Stimulated activated CD8-positive, alpha-beta memory T cell treated with anti-CD3 and anti-CD28 coated beads, Interleukin-4, amount 100 ng/mL, for 24 hours (primary cell): Measurements from ENCODE around the gene NPAS2.

Experiments
- DNase-seq: peaks from one replicate; pipeline ENCODE4 v3.0.0-alpha.2; 2020; ENCODE audit warnings: low read depth

The NPAS2 gene

DNA sequence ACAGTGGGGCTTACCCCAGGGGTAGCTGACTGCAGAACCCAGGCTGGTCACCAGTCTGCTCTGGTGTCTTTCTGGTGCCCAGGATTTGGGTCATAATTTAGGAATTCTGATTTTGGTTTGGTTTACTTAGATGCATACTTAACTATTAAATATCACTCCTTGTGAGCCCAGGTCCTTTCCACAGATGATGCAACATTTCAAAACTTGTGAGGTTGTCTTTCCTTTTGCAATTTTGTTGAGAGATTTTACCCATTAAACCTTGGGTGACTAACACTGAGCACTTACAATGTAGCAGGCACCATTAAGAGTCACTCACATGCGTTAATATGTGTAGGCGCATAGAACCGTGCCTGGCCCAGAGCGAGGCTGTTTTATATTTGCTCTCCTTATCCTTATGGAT is 120.3 kb downstream of the NPAS2 start:
- DNase-seq, result no peak

DNA sequence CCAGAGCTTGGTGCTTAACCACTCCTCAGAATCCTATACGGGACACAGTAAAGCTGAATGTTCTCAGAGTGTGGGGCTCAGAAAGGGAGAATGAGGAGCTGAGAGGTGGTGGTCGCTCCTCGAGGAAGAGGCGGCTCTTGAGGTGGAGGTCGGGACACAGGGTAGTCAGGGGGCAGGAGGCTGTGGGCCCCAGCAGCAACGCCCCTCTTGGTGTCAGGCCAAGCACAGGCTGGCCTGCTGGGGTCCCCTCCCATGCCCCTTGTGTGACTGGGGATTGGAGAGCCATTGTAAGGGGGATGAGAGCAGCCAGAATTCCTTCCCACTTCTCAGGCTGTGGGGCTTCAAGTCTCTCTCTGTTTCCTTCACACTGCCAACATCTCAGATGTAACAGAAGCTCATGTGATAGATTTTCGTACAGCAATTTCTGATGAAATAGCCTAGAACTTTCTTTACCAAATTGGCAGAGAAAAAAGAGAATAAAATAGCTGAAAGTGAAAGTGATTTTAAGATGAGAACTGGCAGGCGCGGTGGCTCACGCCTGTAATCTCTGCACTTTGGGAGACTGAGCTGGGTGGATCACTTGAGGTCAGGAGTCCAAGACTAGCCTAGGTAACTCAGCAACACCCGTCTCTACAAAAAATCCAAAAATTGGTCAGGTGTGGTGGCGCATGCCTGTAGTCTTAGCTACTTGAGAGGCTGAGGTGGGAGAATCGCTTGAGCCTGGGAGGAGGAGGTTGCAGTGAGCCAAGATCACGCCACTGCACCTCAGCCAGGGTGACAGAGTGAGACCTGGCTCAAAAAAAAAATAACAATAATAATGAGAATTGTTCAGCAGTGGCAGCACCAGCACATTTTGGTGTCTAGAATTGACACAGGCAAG is 121.1 kb downstream of the NPAS2 start:
- DNase-seq, result no peak

DNA sequence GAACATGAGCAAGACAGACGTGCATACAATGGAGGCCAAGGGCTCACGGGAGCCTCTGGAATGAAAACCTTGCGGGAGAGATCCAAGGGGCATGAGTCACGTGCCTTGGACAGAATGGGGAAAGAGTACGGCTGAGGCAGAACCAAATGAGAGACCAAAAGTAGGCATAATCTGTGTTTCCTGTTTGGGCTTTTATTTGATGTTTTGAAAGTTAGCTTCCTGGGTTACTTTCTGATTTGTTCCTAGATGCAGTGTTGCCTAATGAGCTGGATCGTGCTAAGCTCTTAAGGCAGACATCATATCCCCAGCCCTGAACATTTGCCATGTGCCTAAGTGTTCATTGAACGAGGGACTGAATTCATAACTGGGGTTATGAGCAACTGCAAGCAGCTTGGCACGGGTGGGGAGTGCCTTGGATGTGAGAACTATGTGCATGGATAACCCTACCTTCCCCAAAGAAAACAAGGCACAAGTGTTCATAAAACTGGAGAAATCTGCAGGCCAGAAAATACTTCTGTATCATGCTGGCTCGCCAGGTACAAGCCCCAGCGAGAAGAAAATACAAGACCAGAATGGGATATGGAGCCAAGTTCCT is 121.8 kb downstream of the NPAS2 start:
- no peak for DNase-seq

DNA sequence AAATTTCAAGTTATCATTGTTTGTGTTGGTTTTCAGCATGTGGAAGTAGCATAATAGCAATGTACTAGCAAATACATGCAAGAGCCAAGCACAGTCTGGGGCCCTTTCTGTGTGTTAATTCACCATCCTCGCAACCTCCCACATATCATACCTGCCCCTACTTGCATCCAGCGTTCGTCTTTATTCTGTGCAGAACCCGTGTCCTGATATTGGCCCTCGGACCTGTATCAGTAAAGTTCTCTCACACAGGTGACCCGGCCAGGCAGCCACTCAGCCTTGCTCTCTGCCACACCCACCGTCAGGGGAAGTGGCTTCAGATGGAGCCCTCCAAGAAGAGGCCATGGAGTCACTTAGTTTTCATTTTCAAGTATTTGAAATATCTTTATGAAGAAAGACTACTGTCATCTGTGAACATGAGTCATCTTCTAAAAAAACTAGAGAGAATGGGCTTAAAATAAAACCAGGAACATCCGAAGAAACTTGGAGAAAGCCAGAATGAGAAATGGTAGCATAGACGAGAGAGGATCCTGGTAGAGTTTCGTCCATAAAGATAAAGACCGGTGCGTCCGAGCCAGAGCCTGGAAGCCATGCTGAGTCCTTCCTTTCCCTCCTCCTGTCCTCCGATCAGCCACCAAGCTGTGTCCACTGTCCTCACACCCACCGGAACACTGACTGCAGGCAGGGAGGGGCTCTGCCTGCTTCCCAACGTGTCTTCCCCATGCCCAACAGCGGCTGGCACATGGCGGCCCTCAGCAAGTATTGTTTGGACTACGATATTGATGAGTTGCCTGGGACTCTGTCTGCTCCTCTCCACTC is 124.9 kb downstream of the NPAS2 start:
- DNase-seq, result no peak

DNA sequence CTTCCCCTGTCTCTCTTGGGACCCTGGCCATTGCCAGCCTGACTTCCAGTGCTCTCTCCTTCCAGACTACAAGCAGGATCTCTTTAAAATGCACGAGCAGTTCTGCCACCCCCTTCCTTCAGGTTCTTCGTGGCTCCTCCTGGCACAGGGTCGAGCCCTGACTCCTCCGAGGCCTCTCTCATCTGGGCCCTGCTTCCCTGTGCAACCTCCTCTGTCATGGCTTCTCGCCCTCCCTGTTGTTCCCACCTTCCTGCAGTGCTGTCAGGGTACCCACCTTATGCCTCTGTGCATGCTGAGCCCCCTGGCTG is 125.4 kb downstream of the NPAS2 start:
- no peak for DNase-seq

DNA sequence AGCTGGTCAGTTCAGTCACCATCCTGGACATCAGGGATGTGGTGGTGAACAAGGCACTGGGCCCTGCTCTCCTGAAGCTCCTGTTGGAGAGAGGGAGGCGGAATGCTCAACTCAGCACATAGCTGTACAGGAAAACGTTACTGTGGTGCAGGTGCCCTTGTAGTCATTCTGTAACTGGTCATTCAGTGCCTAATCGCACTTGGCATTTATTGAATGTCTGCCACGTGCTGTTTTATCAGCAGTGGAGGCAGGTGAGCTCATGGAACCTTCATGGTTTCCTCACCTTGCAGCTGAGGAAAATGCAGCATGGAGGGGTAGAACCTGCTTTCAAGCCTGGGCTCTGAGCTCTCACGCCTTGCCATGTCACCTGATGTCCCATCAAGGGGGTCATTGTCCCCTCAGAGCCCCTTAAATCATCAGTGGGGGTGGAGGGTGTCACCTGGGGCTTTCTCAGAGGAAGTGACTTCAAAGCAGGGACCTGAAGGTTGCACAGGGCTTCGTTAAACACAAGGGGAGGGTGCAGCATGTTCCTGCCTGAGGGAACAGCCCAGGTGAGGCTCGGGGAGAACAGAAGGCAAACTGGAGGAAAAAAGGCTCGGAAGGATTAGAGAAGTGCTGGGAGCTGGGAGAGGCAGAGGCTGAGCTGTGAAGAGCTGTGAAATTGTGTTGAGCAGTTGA is 126.1 kb downstream of the NPAS2 start:
- DNase-seq, result no peak

DNA sequence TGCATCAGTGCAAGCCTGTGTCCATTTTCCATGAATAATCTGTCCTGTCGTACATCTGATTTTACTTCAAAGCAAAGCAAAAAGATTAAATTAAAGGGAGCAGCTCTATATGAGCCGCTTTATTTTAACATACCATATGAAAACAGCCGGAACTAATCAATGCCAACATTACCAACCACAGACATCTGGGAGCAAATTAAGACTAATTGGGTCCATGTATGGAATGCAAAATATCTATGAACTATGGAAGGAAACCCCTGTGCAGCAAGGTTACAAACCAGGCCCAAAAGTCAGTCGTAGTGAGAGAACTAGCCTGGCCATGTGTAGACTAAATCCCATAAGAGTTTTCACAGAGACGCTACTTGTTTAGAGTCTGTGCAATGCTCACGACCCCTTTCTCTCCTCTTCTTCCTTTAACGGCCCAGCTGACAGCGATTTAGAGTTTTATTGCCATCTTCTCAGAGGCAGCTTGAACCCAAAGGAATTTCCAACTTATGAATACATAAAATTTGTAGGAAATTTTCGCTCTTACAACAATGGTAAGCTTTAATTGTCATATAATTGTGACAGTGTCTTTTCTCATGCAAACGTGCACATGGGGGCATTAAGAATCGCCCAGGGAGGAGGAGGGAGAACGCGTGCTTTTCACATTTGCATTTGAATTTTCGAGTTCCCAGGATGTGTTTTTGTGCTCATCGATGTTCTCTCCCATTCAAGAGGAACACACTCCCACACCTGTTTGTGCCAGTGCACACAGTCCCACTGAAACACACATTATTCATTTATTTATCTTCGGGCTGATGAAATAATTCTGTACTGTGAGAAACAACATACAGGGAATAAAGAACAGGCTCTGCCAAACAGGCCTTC is 129.2 kb downstream of the NPAS2 start:
- no peak for DNase-seq

DNA sequence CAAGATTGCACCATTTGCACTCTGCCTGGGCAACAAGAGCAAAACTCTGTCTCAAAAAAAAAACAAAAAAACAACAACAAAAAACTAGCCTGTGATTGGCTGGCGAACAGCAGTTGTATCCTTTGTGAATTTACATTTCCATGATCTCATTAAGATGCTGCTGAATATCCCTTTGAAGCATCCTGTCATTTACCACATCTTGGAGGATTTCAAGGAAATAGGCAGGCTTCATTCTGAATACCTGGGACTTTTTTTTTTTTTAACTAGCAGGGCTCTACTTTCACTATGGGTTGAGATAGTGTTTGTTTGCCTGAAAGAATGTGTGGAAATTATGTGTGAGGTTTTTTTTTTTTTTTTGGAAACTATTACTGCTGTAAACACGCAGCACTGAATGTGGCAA is 132.6 kb downstream of the NPAS2 start:
- DNase-seq, result no peak

DNA sequence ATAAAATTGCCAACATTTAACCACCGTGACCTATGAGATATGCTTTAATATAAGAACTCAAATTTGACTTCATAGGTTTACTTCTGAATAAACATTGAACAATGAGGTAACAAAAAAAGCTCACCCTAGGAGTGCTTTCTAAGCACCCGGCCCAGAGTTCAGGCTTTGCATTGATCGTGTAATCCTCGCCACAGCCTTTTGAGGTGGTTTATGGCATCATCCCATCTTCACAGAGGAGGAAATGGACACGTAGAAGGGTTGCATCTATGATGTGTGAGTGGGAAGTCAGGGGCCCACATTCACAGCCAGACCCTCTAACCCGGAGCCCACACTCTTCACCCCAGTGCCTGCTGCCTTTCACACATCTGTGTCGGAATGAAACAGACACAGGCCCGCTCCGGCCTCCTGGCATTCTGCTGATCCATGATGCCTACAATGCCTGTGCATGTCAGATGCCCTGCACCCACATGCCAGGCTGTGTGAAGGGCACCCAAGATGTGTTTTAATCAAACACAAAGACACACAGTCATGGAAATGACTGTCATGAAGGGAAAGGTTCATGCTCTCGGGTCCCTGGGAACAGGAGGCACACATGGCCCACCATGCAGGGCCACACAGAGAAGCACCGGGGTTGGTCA is 133.6 kb downstream of the NPAS2 start:
- no peak for DNase-seq

DNA sequence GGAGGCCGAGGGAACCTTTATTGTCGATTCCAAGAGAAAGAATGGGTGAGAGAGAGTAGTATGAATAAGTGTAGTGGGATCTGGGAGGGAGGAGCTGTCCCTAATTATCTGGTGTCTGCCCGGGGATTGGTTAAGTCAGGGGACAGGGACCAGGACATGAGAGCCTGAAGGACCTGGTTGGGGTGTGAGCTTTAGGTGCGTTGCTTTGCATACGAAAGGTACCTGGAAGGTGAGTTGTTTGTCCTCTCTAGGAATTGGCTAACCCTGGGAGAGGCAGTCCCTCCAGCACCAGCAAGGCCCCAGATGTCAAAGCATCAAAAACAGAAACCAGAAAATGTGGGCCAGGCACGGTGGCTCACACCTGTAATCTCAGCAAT is 134.1 kb downstream of the NPAS2 start:
- no peak for DNase-seq

DNA sequence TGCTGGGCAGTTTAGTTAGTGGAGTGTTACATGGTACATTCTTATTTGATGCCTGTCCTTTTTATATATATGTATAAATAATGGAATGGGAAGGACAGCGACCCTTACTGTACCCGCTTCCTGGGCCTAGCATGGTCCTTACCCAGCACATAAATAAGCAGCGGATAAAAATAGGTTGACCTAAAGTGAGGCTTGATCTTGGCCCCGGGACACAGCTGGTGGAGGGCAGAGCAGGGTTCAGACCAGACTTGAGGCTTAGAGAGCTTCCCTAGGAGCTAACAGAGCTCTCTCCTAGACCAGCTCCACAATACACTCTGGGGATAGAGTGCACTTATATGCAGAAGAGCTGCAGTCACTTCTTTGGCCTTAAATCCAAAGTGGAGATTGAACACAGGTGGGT is 135.3 kb downstream of the NPAS2 start:
- DNase-seq, result no peak

DNA sequence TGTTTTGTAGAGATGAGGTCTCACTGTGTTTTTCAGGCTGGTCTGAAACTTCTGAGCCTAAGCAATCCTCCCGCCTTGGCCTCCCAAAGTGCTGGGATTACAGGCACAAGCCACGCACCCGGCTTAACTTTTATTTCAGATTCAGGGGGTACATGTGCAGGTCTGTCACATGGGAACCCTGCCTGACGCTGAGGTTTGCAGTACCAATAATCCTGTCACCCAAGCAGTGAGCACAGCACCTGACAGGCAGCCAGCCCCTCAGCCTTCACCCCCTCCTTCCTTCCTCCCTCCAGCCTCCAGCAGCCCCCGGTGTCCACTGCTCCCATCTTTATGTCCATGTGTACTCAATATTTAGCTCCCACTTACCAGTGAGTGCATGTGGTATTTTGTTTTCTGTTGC is 136.1 kb downstream of the NPAS2 start:
- DNase-seq, result no peak

DNA sequence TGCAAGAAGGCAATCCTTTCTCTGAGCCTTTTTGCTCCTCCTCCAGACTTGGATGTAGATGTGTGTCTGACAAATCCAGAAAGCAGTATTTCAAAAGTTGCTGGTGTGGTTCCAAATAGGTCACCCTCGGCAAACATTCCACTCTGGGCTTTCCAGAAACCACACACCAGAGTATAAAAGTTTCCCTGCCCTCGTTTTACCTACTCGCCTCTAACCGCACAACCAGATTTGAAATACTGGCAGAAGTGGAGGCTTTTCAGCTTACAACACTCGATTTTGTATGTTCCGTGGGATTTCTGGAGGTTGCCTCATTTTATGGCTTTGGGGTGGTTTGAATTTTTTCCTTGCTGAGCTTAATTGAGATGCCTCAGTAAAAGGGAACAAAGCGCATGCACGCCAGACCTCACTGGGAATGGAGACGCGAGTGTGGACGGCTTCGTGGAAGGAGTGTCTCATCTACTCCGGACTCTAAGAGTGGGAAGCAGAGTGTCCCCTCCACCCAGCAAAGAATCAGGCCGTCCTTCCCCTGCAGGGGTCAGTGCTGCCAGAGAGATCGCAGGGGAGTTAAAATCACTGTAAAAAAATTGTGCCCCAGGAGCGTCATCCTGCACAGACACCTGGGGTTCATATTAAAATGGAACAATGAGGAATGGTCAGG is 138.2 kb downstream of the NPAS2 start:
- DNase-seq, result no peak

DNA sequence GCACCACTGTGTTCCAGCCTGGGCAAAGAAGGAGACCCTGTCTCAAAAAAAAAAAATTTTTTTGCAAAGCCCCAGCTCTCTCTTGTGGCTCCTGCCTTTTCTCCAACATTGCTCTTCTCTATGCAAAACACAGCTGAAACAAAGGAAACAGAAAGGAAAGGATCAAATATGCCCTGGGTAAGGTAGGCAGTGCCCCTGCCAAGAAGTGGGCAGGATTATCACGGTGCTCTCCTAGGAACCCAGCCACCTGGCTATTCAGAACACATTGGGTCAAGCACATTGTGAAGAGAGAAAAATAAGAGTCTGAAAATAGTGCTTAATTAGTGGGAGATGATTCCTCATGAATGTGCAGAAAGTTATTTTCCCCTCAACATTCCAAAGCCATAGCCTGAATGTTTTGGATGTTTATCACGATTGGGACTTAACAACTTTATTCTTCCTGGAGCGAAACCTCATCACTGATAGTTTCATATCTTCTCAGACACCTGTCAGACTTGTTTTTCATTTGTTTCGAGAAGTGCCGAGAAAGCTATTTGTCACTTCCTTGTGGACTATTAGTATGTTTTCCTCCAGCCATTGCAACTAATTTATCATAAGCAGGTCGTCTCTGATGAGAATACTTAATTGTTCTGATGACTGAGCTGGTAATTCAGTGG is 139.4 kb downstream of the NPAS2 start:
- DNase-seq, result no peak

DNA sequence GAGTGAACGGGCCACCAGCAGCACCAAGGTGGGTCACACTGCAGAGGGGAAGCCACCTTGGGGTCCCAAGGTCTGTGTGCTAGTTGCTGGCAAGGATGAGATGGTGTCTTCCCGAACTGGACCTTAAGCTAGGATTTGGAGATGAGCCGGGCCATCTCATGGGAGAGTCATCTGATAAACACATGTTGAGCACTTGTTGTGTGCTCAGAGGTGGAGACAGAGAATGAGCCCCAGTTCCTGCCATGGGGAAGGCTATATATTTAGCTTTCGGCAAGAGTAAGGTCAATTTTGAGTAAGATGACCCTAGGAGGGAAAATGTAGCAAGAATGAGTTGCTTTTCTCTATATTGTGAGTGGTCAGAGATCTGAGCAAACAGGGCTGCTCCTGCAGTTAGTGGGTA is 140.7 kb downstream of the NPAS2 start:
- DNase-seq, result no peak

DNA sequence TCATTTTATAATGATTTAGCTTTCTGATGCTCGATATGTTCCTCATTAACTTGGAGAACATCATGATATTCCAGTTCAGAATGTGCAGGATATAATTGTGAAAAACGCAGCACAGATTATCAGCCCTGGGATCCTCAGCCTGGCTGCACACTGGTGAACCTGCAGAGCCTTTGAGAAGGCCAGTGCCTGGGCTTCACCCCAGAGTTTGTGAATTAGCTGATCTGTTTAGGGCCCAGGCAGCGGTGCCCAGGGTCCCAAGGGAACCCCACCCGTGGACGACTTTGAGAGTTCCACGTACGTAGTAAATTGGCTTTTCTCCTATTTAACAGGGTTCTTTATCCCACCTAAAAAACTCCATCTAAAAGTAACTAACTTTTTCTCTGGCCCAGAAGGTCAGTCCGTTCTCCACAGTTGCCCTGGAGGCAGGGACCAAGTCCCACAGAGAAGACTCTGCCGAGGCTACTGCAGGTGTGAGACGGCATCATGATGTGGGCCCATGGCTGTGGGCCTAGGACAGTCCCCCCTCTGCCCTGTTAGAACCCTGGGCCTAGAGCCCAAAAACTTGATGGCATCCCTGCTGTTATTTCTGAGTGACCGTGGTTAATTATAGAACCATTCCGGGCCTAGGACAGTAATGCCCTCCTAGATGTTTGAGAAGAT is 142.6 kb downstream of the NPAS2 start:
- DNase-seq, result no peak

DNA sequence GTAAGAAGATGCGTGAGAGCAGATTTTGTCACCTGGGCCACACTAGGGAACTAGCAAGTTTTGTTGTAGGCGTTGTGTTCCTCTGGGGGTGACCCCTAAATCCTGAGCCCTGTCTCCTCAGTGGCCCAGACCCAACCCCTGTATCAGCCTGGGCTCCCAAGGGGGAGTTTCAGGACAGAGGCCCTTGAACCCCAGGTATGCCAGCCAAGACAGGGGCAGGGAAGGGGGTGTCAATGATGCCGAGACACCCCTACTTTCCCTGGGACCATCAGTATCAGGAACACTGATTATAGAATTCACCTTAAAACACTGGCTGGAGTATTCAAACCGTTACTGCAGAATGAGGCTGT is 143.1 kb downstream of the NPAS2 start:
- DNase-seq, result no peak

DNA sequence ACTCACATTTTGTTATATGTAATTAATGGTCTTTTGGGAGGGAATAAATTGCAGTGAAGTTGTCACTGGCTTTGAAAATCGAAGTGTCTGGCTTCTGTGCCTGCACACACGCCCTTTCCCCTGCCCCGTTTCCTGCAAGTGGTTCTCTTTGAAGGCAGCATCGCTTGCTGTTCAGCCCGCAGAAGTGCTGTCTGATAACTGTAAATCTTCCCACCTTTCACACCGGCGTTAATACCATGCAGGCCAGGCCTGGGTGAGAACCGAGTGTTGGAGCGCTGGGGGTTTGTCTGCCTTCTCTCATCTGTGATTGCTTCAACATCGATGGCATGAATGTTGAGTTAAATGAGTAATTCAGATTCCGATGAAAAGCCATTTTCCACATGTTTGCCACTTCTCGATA is 144.3 kb downstream of the NPAS2 start:
- DNase-seq, result no peak

DNA sequence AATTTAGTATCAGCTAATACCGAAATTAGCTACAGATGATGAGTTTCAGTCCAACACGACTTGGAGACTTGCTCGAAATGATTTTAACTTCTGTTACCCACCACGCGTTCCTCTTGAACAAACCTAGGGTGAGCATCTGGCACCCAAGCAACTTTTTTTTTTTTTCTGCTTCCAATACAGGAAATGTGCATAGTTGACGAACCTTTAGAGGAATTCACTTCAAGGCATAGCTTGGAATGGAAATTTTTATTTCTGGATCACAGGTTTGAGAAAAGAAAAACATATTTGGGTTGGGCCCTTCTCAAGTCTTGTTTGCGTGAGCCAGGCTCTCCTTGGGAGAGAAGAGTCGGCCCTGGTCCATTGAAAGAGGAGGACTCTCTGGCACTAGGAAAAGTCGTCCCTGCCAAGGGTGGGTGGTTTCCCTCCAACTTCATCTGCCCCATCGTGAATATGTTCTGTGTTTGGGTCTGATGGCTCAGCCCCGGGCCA is 144.8 kb downstream of the NPAS2 start:
- no peak for DNase-seq

DNA sequence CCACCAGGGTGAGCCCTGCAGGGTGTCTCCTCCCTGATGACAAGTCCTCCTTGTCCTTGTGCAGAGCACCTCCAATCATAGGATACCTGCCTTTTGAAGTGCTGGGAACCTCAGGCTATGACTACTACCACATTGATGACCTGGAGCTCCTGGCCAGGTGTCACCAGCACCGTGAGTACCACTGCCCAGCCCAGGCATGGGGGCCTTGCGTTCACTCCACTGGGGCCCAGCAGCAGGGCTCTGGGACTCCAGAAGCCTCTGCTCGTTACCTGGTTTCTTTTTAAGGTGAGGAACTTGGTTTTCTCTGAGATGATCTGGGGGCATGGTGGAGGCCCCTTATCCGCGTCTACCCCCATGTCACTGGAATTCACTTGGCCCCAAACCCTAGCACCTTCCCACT is 145.7 kb downstream of the NPAS2 start:
- DNase-seq, result no peak
